Gastroesophageal sphincter (tissue), 3 donors: ENCODE measurements around the gene CLDN3.

Experiments used
- CTCF ChIP-seq, 4 experiments: fragments of 200-600 bp in 2 of 4; fragments of 450-650 bp in 2 of 4; sonication (generic) in 1 of 4; IDR thresholded peaks; one replicate each; pipeline ENCODE4 v1.5.1; 2017 to 2019; ENCODE audit warnings: antibody characterized with exemption in 4 of 4, mild to moderate bottlenecking in 2 of 4, moderate library complexity in 2 of 4
- EP300 ChIP-seq: sonication (generic); formaldehyde crosslinking; IDR thresholded peaks from one replicate; pipeline ENCODE4 v1.6.1; 2017; ENCODE audit warnings: antibody characterized with exemption, mild to moderate bottlenecking
- POLR2A ChIP-seq, 2 donors: fragments of 450-650 bp; IDR thresholded peaks; one replicate each; pipeline ENCODE4 v1.6.1; 2017; ENCODE audit warnings: antibody characterized with exemption in 2 of 2, mild to moderate bottlenecking in 2 of 2, moderate library complexity in 1 of 2
- POLR2AphosphoS5 ChIP-seq: sonication (generic); formaldehyde crosslinking; IDR thresholded peaks from one replicate; pipeline ENCODE4 v1.6.1; 2017; ENCODE audit warnings: antibody characterized with exemption

- no peak for TF ChIP-seq CTCF (IDR thresholded peaks at IDR 0.05)
- no peak for TF ChIP-seq POLR2AphosphoS5
- no peak for TF ChIP-seq POLR2A (IDR thresholded peaks at IDR 0.05)
- no peak for TF ChIP-seq EP300
Observed at GRCh38 chr7:73746378-73746777, 23.7 kb downstream of the CLDN3 start.
